ENCODE data around the gene ICAM4.

The ICAM4 gene

DNA sequence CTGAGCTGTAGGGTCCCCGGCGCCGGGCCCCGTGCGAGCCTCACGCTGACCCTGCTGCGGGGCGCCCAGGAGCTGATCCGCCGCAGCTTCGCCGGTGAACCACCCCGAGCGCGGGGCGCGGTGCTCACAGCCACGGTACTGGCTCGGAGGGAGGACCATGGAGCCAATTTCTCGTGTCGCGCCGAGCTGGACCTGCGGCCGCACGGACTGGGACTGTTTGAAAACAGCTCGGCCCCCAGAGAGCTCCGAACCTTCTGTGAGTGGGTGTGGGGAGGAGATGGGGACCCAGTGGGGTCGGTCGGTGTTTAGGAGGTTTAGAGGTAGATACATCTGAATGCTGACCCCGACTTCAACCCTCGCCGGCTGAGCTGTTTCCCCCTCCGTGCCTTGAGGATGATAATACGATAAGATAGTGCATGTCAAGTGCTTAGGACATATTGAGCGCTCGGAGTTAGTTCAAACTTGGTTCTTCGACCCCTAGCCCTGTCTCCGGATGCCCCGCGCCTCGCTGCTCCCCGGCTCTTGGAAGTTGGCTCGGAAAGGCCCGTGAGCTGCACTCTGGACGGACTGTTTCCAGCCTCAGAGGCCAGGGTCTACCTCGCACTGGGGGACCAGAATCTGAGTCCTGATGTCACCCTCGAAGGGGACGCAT lies 4.9 kb downstream of the ICAM4 start:
- H3K9me3 ChIP-seq (ENCODE audit: control insufficient read depth, low read length) = no peaks in the 10 kb centered on the region
- peaks cover 80% of the 10 kb centered on the region for H3K4me1 ChIP-seq (ENCODE audit: control insufficient read depth, insufficient read depth, low read length, poor library complexity, severe bottlenecking)
- no peak for DNase-seq
- no peak overlapping the region for H3K27ac ChIP-seq (ENCODE audit: insufficient read depth, low read length, poor library complexity, severe bottlenecking)
- H3K36me3 ChIP-seq (ENCODE audit: control insufficient read depth, insufficient read depth, low read length) = no peaks in the 10 kb centered on the region
- peaks cover 78% of the 10 kb centered on the region for H3K27me3 ChIP-seq (replicated peaks; ENCODE audit: control insufficient read depth, insufficient read depth, low read length, poor library complexity, severe bottlenecking)
- peak overlapping the region; percentile 54 for H3K4me3 ChIP-seq (ENCODE audit: insufficient read depth, low read depth, low read length, poor library complexity, severe bottlenecking)

DNA sequence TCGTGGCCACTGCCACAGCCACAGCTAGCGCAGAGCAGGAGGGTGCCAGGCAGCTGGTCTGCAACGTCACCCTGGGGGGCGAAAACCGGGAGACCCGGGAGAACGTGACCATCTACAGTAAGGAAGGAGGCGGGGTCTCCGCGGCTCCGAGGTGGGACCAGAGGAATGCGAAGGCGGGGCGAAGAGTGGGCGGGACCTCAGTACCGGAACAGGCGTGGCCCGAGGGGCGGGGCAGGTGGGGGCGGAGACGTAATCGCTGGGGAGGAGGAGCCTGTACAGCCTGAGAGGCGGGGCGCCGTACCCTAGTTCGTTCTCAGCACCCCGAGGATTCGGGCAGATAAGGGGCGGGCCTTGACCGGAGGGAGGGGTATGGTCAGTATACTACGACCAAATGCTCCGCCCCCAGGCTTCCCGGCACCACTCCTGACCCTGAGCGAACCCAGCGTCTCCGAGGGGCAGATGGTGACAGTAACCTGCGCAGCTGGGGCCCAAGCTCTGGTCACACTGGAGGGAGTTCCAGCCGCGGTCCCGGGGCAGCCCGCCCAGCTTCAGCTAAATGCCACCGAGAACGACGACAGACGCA lies 5.5 kb downstream of the ICAM4 start:
- Histone ChIP-seq H3K4me3 (ENCODE audit: insufficient read depth, low read depth, low read length, poor library complexity, severe bottlenecking) (peak overlapping the region; percentile 54), H3K27ac (ENCODE audit: insufficient read depth, low read length, poor library complexity, severe bottlenecking) (no peak overlapping the region), H3K36me3 (ENCODE audit: control insufficient read depth, insufficient read depth, low read length) (no peaks in the 10 kb centered on the region), H3K9me3 (ENCODE audit: control insufficient read depth, low read length) (no peaks in the 10 kb centered on the region), H3K4me1 (ENCODE audit: control insufficient read depth, insufficient read depth, low read length, poor library complexity, severe bottlenecking) (peaks cover 74% of the 10 kb centered on the region), H3K27me3 (replicated peaks; ENCODE audit: control insufficient read depth, insufficient read depth, low read length, poor library complexity, severe bottlenecking) (peaks cover 78% of the 10 kb centered on the region)
- DNase-seq = peak in 2 of 3 donors; percentile 59 to 61

DNA sequence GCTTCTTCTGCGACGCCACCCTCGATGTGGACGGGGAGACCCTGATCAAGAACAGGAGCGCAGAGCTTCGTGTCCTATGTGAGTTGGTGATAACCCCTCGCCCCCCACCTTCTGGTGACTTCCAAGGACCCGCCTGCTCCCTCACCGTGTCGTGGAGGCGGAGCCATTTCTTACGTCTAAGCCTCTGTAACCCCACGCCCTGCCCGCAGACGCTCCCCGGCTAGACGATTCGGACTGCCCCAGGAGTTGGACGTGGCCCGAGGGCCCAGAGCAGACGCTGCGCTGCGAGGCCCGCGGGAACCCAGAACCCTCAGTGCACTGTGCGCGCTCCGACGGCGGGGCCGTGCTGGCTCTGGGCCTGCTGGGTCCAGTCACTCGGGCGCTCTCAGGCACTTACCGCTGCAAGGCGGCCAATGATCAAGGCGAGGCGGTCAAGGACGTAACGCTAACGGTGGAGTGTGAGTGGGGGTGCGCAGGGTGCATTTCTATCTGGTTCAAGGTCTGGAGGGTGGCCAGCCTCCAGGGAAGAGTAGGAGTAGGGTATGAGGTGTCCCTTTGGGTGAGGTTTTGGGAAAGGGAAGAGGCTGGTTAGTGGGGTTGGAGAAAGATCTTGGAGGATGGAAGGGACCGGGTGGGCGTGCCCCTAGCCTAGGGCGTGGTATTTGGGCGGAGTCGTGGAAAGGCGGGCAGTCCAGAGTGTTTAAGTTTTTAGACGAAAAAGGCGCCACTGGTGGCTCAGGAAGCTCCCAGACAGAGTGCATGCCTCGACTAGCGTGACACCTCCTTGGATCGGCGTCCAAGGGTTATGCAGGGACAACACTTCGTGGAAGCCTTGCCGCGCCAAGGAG lies 6.3 kb downstream of the ICAM4 start:
- no peaks in the 10 kb centered on the region for H3K36me3 ChIP-seq (ENCODE audit: control insufficient read depth, insufficient read depth, low read length)
- no peak overlapping the region for H3K27ac ChIP-seq (ENCODE audit: insufficient read depth, low read length, poor library complexity, severe bottlenecking)
- peaks cover 66% of the 10 kb centered on the region for H3K4me1 ChIP-seq (ENCODE audit: control insufficient read depth, insufficient read depth, low read length, poor library complexity, severe bottlenecking)
- no peak overlapping the region for H3K4me3 ChIP-seq (ENCODE audit: insufficient read depth, low read depth, low read length, poor library complexity, severe bottlenecking)
- H3K27me3 ChIP-seq (replicated peaks; ENCODE audit: control insufficient read depth, insufficient read depth, low read length, poor library complexity, severe bottlenecking) = peaks cover 75% of the 10 kb centered on the region
- no peaks in the 10 kb centered on the region for H3K9me3 ChIP-seq (ENCODE audit: control insufficient read depth, low read length)
- DNase-seq = no peak

DNA sequence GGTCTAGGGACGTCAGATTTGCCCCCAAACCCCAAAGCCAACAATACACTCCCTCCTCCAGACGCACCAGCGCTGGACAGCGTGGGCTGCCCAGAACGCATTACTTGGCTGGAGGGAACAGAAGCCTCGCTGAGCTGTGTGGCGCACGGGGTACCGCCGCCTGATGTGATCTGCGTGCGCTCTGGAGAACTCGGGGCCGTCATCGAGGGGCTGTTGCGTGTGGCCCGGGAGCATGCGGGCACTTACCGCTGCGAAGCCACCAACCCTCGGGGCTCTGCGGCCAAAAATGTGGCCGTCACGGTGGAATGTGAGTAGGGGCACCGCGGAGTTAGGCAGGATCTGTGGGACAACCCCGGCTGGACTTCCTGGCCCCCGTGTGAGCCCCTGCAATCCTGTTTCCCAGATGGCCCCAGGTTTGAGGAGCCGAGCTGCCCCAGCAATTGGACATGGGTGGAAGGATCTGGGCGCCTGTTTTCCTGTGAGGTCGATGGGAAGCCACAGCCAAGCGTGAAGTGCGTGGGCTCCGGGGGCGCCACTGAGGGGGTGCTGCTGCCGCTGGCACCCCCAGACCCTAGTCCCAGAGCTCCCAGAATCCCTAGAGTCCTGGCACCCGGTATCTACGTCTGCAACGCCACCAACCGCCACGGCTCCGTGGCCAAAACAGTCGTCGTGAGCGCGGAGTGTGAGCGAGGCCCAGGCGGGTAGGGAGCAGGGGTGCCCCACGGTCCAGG lies 7.0 kb downstream of the ICAM4 start:
- peaks cover 67% of the 10 kb centered on the region for H3K27me3 ChIP-seq (replicated peaks; ENCODE audit: control insufficient read depth, insufficient read depth, low read length, poor library complexity, severe bottlenecking)
- no peaks in the 10 kb centered on the region for H3K9me3 ChIP-seq (ENCODE audit: control insufficient read depth, low read length)
- H3K27ac ChIP-seq (ENCODE audit: insufficient read depth, low read length, poor library complexity, severe bottlenecking) = no peak overlapping the region
- H3K36me3 ChIP-seq (ENCODE audit: control insufficient read depth, insufficient read depth, low read length) = no peaks in the 10 kb centered on the region
- DNase-seq = no peak
- no peak overlapping the region for H3K4me3 ChIP-seq (ENCODE audit: insufficient read depth, low read depth, low read length, poor library complexity, severe bottlenecking)
- peaks cover 58% of the 10 kb centered on the region for H3K4me1 ChIP-seq (ENCODE audit: control insufficient read depth, insufficient read depth, low read length, poor library complexity, severe bottlenecking)

DNA sequence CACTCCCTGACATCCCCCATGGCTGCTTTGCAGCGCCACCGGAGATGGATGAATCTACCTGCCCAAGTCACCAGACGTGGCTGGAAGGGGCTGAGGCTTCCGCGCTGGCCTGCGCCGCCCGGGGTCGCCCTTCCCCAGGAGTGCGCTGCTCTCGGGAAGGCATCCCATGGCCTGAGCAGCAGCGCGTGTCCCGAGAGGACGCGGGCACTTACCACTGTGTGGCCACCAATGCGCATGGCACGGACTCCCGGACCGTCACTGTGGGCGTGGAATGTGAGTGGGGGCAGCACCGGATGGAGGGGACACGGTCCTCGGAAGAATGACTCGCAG lies 7.6 kb downstream of the ICAM4 start:
- Histone ChIP-seq H3K36me3 (ENCODE audit: control insufficient read depth, insufficient read depth, low read length) (no peaks in the 10 kb centered on the region), H3K4me1 (ENCODE audit: control insufficient read depth, insufficient read depth, low read length, poor library complexity, severe bottlenecking) (peaks cover 53% of the 10 kb centered on the region), H3K27ac (ENCODE audit: insufficient read depth, low read length, poor library complexity, severe bottlenecking) (no peak overlapping the region), H3K27me3 (replicated peaks; ENCODE audit: control insufficient read depth, insufficient read depth, low read length, poor library complexity, severe bottlenecking) (peaks cover 63% of the 10 kb centered on the region), H3K4me3 (ENCODE audit: insufficient read depth, low read depth, low read length, poor library complexity, severe bottlenecking) (no peak overlapping the region), H3K9me3 (ENCODE audit: control insufficient read depth, low read length) (no peaks in the 10 kb centered on the region)
- DNase-seq = no peak

DNA sequence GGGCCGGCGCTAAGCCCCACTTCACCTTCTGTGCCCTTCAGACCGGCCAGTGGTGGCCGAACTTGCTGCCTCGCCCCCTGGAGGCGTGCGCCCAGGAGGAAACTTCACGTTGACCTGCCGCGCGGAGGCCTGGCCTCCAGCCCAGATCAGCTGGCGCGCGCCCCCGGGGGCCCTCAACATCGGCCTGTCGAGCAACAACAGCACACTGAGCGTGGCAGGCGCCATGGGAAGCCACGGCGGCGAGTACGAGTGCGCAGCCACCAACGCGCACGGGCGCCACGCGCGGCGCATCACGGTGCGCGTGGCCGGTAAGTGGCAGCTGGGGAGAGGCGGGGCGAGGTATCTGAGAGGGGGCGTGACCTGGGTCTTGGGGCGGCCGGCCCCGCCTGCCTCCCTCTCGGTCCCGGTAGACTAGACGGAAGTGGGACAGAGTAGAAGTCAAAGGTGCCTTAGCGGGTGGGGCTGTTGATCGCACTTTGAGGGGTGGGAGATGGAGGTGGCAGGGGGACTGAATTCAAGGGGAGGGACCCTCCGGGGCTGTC lies 8.6 kb downstream of the ICAM4 start:
- Histone ChIP-seq H3K27me3 (replicated peaks; ENCODE audit: control insufficient read depth, insufficient read depth, low read length, poor library complexity, severe bottlenecking) (peaks cover 53% of the 10 kb centered on the region), H3K4me1 (ENCODE audit: control insufficient read depth, insufficient read depth, low read length, poor library complexity, severe bottlenecking) (peaks cover 43% of the 10 kb centered on the region), H3K36me3 (ENCODE audit: control insufficient read depth, insufficient read depth, low read length) (no peaks in the 10 kb centered on the region), H3K9me3 (ENCODE audit: control insufficient read depth, low read length) (no peaks in the 10 kb centered on the region), H3K27ac (ENCODE audit: insufficient read depth, low read length, poor library complexity, severe bottlenecking) (no peak overlapping the region), H3K4me3 (ENCODE audit: insufficient read depth, low read depth, low read length, poor library complexity, severe bottlenecking) (peak overlapping the region; percentile 60)
- peak; percentile 51 to 70 (median 59) for DNase-seq

DNA sequence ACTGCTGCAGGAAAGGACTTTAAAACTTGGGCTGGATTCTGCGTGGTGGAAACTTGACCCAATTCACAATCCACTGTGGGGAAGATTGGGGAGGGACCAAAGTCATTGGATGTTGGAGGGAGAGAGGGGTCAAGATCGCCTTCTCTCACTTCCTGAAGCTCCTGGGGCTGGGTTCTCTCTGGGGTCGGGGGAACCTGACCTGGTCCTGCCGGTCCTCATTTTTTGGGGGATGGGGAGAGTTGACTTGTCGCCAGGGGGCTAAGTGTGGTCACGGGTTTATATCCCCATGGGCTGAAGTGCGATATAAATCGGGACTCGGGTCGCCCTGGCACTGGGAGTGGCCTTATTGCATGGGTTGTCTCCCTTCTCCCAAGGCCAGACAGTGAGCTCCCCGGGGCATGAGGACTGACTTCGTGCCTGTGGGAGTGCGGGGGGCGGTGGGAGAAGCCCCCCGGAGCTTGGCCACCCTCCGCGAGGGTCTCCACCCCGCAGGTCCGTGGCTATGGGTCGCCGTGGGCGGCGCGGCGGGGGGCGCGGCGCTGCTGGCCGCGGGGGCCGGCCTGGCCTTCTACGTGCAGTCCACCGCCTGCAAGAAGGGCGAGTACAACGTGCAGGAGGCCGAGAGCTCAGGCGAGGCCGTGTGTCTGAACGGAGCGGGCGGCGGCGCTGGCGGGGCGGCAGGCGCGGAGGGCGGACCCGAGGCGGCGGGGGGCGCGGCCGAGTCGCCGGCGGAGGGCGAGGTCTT lies 9.3 kb downstream of the ICAM4 start:
- no peaks in the 10 kb centered on the region for H3K36me3 ChIP-seq (ENCODE audit: control insufficient read depth, insufficient read depth, low read length)
- no peak overlapping the region for H3K27ac ChIP-seq (ENCODE audit: insufficient read depth, low read length, poor library complexity, severe bottlenecking)
- H3K27me3 ChIP-seq (replicated peaks; ENCODE audit: control insufficient read depth, insufficient read depth, low read length, poor library complexity, severe bottlenecking) = peaks cover 46% of the 10 kb centered on the region
- H3K4me1 ChIP-seq (ENCODE audit: control insufficient read depth, insufficient read depth, low read length, poor library complexity, severe bottlenecking) = peaks cover 36% of the 10 kb centered on the region
- H3K4me3 ChIP-seq (ENCODE audit: insufficient read depth, low read depth, low read length, poor library complexity, severe bottlenecking) = peak overlapping the region; percentile 60
- no peaks in the 10 kb centered on the region for H3K9me3 ChIP-seq (ENCODE audit: control insufficient read depth, low read length)
- DNase-seq = no peak

DNA sequence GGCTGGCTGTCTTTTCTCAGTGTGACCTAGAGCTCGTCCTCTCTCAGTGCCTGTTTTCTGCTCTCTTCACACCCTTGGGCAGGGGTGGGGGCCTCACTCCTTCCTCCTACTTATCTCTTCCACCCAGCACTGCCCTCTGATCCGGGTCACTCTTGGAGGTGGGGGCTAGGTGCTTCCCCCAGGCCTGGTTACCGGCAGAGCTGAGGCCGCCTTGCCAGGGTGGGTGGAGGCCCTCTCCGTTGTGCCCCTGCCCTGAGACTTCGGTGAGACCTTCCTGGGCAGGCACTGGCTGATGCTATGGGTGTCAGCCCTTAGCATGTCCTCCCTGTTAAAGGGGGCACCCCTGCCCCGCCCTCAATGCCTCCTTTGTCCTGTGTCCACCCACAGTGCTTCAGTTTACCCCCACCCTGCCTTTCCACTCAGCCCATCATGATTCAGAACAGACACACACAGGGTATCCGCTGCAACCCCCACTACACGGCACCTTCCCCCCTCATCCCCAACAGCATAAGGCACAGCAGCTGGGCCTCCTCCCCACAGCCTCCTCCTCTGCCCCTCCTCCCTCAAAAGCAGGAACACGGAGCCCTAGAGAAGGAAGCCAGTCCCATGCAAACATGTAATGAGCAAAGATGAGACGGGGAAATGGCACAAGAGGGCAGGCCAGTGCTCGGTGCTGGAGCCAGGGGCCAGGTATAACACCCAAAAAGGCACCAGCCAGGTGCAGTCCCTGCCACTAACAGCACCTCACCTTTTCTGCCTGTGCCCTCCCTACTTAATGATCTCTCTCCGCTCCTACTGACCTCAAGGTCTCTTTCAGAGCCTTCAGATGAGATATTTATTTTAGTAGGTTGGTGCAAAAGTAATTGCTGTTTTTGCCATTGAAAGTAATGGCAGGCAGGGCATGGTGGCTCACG lies 13.0 kb downstream of the ICAM4 start:
- Histone ChIP-seq H3K27me3 (replicated peaks; ENCODE audit: control insufficient read depth, insufficient read depth, low read length, poor library complexity, severe bottlenecking) (peaks cover 8% of the 10 kb centered on the region), H3K36me3 (ENCODE audit: control insufficient read depth, insufficient read depth, low read length) (no peaks in the 10 kb centered on the region), H3K27ac (ENCODE audit: insufficient read depth, low read length, poor library complexity, severe bottlenecking) (no peak overlapping the region), H3K4me3 (ENCODE audit: insufficient read depth, low read depth, low read length, poor library complexity, severe bottlenecking) (no peak overlapping the region), H3K9me3 (ENCODE audit: control insufficient read depth, low read length) (no peaks in the 10 kb centered on the region), H3K4me1 (ENCODE audit: control insufficient read depth, insufficient read depth, low read length, poor library complexity, severe bottlenecking) (peaks cover 14% of the 10 kb centered on the region)
- DNase-seq = no peak
